ENCODE data around the gene ATG2A. TPM values are rescaled to one million over a fixed set of nuclear protein-coding genes. Genes with fewer than 3 reads are reported as not detected.
A peak's percentile ranks its signal among the peaks of the same experiment; 100 is the strongest.

The ATG2A gene
- total and polyA plus RNA-seq, 2 donors (not counting 3 experiments of a cell fraction or from before 2014, with no cell fraction given), result 13.4 to 24.3 TPM

GRCh38 chr11:64876835-64877341 lies 40.1 kb downstream of the ATG2A start:
- H3K9me3 ChIP-seq (replicated peaks; ENCODE audit: control insufficient read depth, insufficient read depth, low read length), result no peaks in the 10 kb centered on the region
- peak overlapping the region; percentile 49 for H3K9ac ChIP-seq (replicated peaks; ENCODE audit: extremely low read depth, insufficient read depth, low read length)
- FAIRE-seq, result peak; percentile 91
- TF ChIP-seq JUN (IDR thresholded peaks at IDR 0.05; ENCODE audit: borderline replicate concordance, insufficient read depth, insufficient read length, low read depth), result no peak
- TF ChIP-seq POLR2AphosphoS5 (IDR thresholded peaks at IDR 0.05; ENCODE audit: insufficient read depth, low read depth, low read length), result no peak
- no peak for TF ChIP-seq CTCF (IDR thresholded peaks at IDR 0.05; ENCODE audit: extremely low read depth in 1 of 2, insufficient read depth in 1 of 2, low read depth in 1 of 2, low read length in 2 of 2)
- no peak for TF ChIP-seq POLR2A (IDR thresholded peaks at IDR 0.05; ENCODE audit: low read depth, low read length)
- TF ChIP-seq FOS (IDR thresholded peaks at IDR 0.05; ENCODE audit: borderline replicate concordance, insufficient read depth, low read length), result no peak
- TF ChIP-seq, protein P1, sequence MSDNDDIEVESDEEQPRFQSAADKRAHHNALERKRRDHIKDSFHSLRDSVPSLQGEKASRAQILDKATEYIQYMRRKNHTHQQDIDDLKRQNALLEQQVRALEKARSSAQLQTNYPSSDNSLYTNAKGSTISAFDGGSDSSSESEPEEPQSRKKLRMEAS (IDR thresholded peaks at IDR 0.05; ENCODE audit: insufficient read depth, insufficient read length), result no peak
- TF ChIP-seq MYC (IDR thresholded peaks at IDR 0.05; ENCODE audit: low read depth, low read length), result no peak
- TF ChIP-seq EZH2 (IDR thresholded peaks at IDR 0.05; ENCODE audit: borderline replicate concordance, low read depth, low read length, severe bottlenecking), result no peak
- TF ChIP-seq GATA2 (IDR thresholded peaks at IDR 0.05; ENCODE audit: insufficient read depth, insufficient read length, low read depth, low read length), result no peak
- BruUV-seq (replicated peaks), result no TSS peak
- H3K4me3 ChIP-seq (replicated peaks in 1 of 3; ENCODE audit: insufficient read depth in 1 of 3, low read depth in 1 of 3, low read length in 3 of 3), result peak overlapping the region; percentile 30 to 74 (median 63)
- peaks cover 2 to 11% of the 10 kb centered on the region in 2 experiments for H3K36me3 ChIP-seq (ENCODE audit: control insufficient read depth in 2 of 2, extremely low read depth in 1 of 2, insufficient read depth in 2 of 2, low read length in 2 of 2)
- H2AFZ ChIP-seq (ENCODE audit: low read depth, low read length), result no peak overlapping the region
- dilution Hi-C loops (cut with MboI; ENCODE audit: extremely low pct_ligation_motif_present, low sequenced_read_pairs), result no loop called here
- peaks cover 24% of the 10 kb centered on the region for H3K4me1 ChIP-seq (ENCODE audit: control insufficient read depth, extremely low read depth, insufficient read depth, low read length)
- peaks cover 56% of the 10 kb centered on the region for H3K79me2 ChIP-seq (ENCODE audit: control insufficient read depth, insufficient read depth, low read length)
- no peak overlapping the region for H3K27ac ChIP-seq (ENCODE audit: insufficient read depth, low read depth, low read length)
- DNase-seq (ENCODE audit: low read depth, low spot score), result peak; percentile 38
- H4K20me1 ChIP-seq (replicated peaks; ENCODE audit: control insufficient read depth, extremely low read depth, insufficient read depth, low read length), result no peaks in the 10 kb centered on the region
- POLR2A ChIA-PET, result interaction anchor here (1.1 to 3.9 kb wide), 5 partner anchors 8 to 28 kb away, joined by 3 to 45 read pairs (median 18); no protein-coding TSS in a partner anchor
- no peaks in the 10 kb centered on the region for H3K27me3 ChIP-seq (ENCODE audit: control insufficient read depth in 2 of 2, insufficient read depth in 2 of 2, low read length in 2 of 2)
- peak overlapping the region; percentile 79 for H3K4me2 ChIP-seq (ENCODE audit: insufficient read depth, low read length)
- intact Hi-C loops (cut with micrococcal nuclease), result loop anchor here (2.0 kb wide), 1 partner anchor 66 kb away; the partner anchor contains the start of gene MEN1
- CTCF ChIA-PET, result interaction anchor here (0.7 to 5.2 kb wide), 10 partner anchors 8 to 47 kb away, joined by 3 to 77 read pairs (median 6); partner anchors contain the start of genes CDC42BPG and PPP2R5B
- no peaks in the 10 kb centered on the region for H3K9me1 ChIP-seq (replicated peaks; ENCODE audit: control insufficient read depth, extremely low read depth, insufficient read depth, low read length)
